Transverse colon (tissue), 4 donors: ENCODE measurements around the gene GGT1. TPM values are rescaled to one million over a fixed set of nuclear protein-coding genes. Genes with fewer than 3 reads are reported as not detected.

Experiments
- DNase-seq: peaks from one replicate; pipeline ENCODE4 v3.0.0-alpha.2; 2019
- H3K27ac ChIP-seq, 4 donors: fragments of 200-600 bp; sonication (generic); 2 replicates each; pipeline ENCODE4 v1.5.1; 2016 to 2018; ENCODE audit warnings: inconsistent platforms in 4 of 4
- H3K27me3 ChIP-seq: fragments of 200-600 bp; sonication (generic); 2 replicates; pipeline ENCODE4 v1.5.1; 2017; ENCODE audit warnings: inconsistent platforms
- H3K36me3 ChIP-seq, 4 donors: fragments of 200-600 bp; sonication (generic); 2 replicates each; pipeline ENCODE4 v1.5.1; 2017 to 2019; ENCODE audit warnings: inconsistent platforms in 4 of 4
- H3K4me1 ChIP-seq, 4 donors: fragments of 200-600 bp; sonication (generic); 2 replicates each; pipeline ENCODE4 v1.5.1; 2017 to 2020; ENCODE audit warnings: inconsistent platforms in 4 of 4
- H3K4me3 ChIP-seq, 4 donors: fragments of 200-600 bp; sonication (generic); 1 replicate in 1 of 4; 2 replicates in 3 of 4; pipeline versions ENCODE4 v1.5.1 to v1.6.1; 2017 to 2019; ENCODE audit warnings: inconsistent platforms in 4 of 4
- H3K9me3 ChIP-seq, 2 donors: fragments of 200-600 bp; sonication (generic); 2 replicates each; pipeline ENCODE4 v1.5.1; 2017 to 2019; ENCODE audit warnings: inconsistent platforms in 2 of 2
- EP300 ChIP-seq: sonication (generic); formaldehyde crosslinking; IDR thresholded peaks from one replicate; pipeline ENCODE4 v1.6.1; 2017; ENCODE audit warnings: antibody characterized with exemption, low read depth
- POLR2A ChIP-seq: fragments of 450-650 bp; IDR thresholded peaks from one replicate; pipeline ENCODE4 v1.6.1; 2016; ENCODE audit warnings: antibody characterized with exemption, mild to moderate bottlenecking, moderate library complexity
- POLR2AphosphoS5 ChIP-seq, 3 donors: sonication (generic); formaldehyde crosslinking; IDR thresholded peaks; one replicate each; pipeline ENCODE4 v1.6.1; 2016; ENCODE audit warnings: antibody characterized with exemption in 3 of 3
- WGBS, 2 donors: methylation state at CpG; one replicate each; pipeline ENCODE4 v1.1.5; 2018; ENCODE audit warnings: low coverage in 1 of 2; 5-methylcytosine and 5-hydroxymethylcytosine counted together
- in situ Hi-C, 4 donors: fragments of 200-750 bp; cut with MboI; loops; one replicate each; pipeline versions ENCODE4 v1.15.0 to v1.15.1; 2017; ENCODE audit warnings: low sequenced_read_pairs in 3 of 4, low pct_ligation_motif_present in 1 of 4, low pct_unique_long_range_greater_than_20kb in 1 of 4
- intact Hi-C: fragments of 100-400 bp; cut with DNase I; formaldehyde crosslinking; loops from one replicate; pipeline ENCODE4 v1.15.1; 2023; ENCODE audit warnings: low total_unique reads
- total RNA-seq, 4 donors: library from RNA; depleted of rRNA; stranded (reverse); fragments of >200 nt; gene quantifications; one replicate each; pipeline ENCODE4 v1.1.0, GENCODE V29; 2016
- TF ChIP-seq, protein P1 (sequence below), 5 experiments: fragments of 200-600 bp in 3 of 5; fragments of 450-650 bp in 2 of 5; sonication (generic) in 3 of 5; IDR thresholded peaks; 1 replicate in 2 of 5; 2 replicates in 3 of 5; pipeline ENCODE4 v1.5.1; 2016 to 2017; ENCODE audit warnings: antibody characterized with exemption in 5 of 5, inconsistent platforms in 3 of 5, mild to moderate bottlenecking in 2 of 5, moderate library complexity in 1 of 5

Gene GGT1
- total RNA-seq, 4 donors from 2014 or later, result 52.4 to 167 (median 77.1) TPM

DNA sequence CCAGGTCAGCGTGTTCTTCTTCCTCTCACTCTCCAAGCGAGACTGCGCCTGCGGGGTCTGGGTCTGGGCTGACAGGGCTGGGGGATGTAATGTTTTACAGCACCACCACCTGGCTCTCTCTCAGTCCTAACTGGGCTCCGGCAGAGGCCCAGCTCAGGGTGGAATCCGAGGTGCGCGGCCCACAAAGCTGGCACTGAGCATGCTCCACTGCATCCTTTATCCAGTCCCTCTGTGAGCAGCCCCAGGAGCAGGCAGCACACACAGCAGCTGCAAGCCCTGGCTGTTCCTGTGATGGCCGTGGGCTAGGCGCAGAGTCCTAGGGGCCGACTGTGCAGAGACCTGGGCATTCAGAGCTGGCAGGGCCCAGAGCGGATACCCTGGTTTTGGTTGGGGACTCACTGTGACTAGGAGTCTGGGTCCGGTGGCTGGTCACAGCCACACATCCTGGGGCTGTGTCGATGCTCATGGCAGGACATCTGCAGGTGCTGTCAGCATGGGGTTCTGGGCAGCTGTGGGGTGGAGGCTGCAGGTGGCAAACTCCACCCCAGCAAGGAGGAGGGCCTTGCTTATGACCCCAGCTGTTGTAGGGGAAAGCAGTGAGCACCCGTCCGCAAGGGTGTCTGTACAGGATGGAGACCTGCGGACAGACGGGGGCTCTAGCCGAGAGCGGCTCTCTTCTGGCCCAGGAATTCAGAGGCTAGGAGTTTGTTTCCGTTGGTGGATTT is 14.1 kb upstream of the GGT1 start:
- TF ChIP-seq POLR2A, result no peak
- TF ChIP-seq, protein P1, sequence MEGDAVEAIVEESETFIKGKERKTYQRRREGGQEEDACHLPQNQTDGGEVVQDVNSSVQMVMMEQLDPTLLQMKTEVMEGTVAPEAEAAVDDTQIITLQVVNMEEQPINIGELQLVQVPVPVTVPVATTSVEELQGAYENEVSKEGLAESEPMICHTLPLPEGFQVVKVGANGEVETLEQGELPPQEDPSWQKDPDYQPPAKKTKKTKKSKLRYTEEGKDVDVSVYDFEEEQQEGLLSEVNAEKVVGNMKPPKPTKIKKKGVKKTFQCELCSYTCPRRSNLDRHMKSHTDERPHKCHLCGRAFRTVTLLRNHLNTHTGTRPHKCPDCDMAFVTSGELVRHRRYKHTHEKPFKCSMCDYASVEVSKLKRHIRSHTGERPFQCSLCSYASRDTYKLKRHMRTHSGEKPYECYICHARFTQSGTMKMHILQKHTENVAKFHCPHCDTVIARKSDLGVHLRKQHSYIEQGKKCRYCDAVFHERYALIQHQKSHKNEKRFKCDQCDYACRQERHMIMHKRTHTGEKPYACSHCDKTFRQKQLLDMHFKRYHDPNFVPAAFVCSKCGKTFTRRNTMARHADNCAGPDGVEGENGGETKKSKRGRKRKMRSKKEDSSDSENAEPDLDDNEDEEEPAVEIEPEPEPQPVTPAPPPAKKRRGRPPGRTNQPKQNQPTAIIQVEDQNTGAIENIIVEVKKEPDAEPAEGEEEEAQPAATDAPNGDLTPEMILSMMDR (IDR thresholded peaks at IDR 0.05), result no peak
- TF ChIP-seq POLR2AphosphoS5 (IDR thresholded peaks at IDR 0.05), result no peak
- TF ChIP-seq EP300, result no peak
- DNase-seq, result no peak
- Histone ChIP-seq H3K36me3 (no peaks in the 10 kb centered on the region), H3K27me3 (no peaks in the 10 kb centered on the region), H3K4me1 (peaks cover 6 to 18% (median 15%) of the 10 kb centered on the region in 4 donors), H3K4me3 (no peak overlapping the region), H3K9me3 (no peaks in the 10 kb centered on the region), H3K27ac (no peak overlapping the region)
- intact Hi-C loops (no loop called here), in situ Hi-C loops (no loop called here)
- WGBS, 2 donors, result 91% methylated on average over 19 of the region's 21 CpGs; no CpG with 5 or more reads in 1 of the 2 donors

DNA sequence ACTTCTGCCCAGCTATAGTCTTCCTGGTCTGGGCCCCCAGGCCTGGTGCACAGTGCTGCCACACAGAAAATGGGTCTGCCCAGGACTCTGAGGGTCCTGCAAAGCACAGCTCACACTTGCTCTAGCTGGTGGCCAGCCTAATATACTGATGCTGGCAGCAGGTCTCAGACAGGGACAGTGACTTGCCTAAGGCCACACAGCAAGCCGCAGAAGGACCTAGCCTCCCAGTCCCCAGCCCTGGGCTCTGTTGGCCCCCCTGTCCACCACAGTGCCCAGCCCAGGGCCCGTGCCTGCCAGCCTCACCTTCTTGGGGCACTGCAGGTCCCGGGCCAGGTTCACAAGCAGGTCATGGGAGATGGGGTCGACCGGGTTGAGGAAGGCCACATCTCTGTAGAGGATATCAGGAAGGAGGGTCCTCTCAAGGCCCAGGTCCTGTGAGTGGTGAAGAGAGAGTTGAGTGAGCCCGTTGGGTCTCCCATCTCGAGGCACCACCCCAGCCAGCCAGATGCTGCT is 13.4 kb upstream of the GGT1 start:
- peaks cover 6 to 21% (median 15%) of the 10 kb centered on the region in 4 donors for H3K4me1 ChIP-seq
- no peaks in the 10 kb centered on the region for H3K27me3 ChIP-seq
- DNase-seq, result no peak
- intact Hi-C loops, result no loop called here
- no peak overlapping the region for H3K27ac ChIP-seq
- in situ Hi-C loops, result no loop called here
- 90% methylated on average over 7 of the region's 7 CpGs; no CpG with 5 or more reads in 1 of the 2 donors for WGBS, 2 donors
- no peak overlapping the region for H3K4me3 ChIP-seq
- no peak for TF ChIP-seq POLR2A
- TF ChIP-seq POLR2AphosphoS5 (IDR thresholded peaks at IDR 0.05), result no peak
- no peak for TF ChIP-seq EP300
- TF ChIP-seq, protein P1 (IDR thresholded peaks at IDR 0.05), result no peak
- no peaks in the 10 kb centered on the region for H3K9me3 ChIP-seq
- H3K36me3 ChIP-seq, result no peaks in the 10 kb centered on the region

DNA sequence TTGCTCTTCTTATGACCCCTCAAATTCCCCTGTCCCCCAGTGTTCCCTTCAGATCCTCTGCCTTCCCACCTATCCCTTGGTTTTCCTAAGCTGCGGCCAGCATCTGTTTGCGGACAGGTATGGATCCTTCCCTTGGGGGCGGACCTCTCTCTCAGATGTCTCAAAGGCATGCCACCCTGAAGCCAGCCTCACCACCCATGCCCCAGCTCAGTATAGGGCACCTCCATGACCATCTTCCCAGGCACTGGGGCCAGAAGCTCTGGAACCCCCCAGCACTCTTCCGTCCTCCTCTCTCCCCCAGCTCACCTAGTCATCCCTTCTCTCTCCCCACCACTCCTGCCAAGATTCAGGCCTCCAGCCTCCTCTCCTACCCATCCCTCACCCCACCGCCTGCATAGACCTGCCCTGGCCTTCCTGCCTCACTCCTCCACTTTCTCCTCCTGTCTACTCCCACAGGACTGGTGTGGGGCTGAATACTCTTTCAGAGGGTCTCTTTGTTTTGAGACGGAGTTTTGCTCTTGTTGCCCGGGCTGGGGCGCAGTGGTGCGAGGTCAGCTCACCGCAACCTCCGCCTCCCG is 12.3 kb upstream of the GGT1 start:
- WGBS, 2 donors, result 95% methylated on average over 2 to 12 of the region's 12 CpGs
- in situ Hi-C loops, result no loop called here

DNA sequence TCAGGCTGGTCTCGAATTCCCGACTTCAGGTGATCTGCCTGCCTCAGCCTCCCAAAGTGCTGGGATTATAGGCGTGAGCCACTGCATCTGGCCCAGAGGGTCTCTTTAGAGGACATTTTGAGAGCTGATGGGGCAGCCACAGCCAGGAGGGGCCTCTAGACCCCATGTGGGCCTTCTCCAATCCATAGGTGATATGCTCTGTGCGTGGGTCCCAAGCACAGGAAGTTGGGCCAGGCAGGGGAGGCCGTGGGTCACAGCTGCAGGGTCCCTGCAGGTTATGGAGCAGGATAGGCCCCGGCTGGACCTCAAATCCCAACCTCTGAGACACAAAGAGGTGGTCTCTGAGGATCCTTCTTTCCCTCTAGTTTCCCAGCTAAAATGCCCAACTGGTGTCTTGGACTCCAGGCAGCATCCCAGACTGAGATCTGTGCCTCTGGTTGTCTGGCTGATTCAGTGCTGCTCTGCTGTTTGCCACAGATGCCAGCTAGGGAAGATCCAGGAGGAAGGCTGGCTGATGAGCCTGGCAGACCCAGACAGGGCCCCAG is 11.6 kb upstream of the GGT1 start:
- Histone ChIP-seq H3K36me3 (no peaks in the 10 kb centered on the region), H3K4me3 (no peak overlapping the region), H3K9me3 (no peaks in the 10 kb centered on the region), H3K27me3 (no peaks in the 10 kb centered on the region), H3K27ac (no peak overlapping the region), H3K4me1 (peaks cover 6 to 22% (median 15%) of the 10 kb centered on the region in 4 donors)
- in situ Hi-C loops (no loop called here), intact Hi-C loops (no loop called here)
- DNase-seq, result no peak
- TF ChIP-seq, protein P1 (IDR thresholded peaks at IDR 0.05), result no peak
- TF ChIP-seq EP300 (no peak), POLR2A (no peak), POLR2AphosphoS5 (IDR thresholded peaks at IDR 0.05) (no peak)
- 93% methylated on average over 6 of the region's 6 CpGs; no CpG with 5 or more reads in 1 of the 2 donors for WGBS, 2 donors

More for the DNA sequence above, 12.3 kb upstream of the GGT1 start:
- H3K9me3 ChIP-seq, result no peaks in the 10 kb centered on the region
- TF ChIP-seq POLR2AphosphoS5 (IDR thresholded peaks at IDR 0.05), result no peak
- TF ChIP-seq, protein P1 (IDR thresholded peaks at IDR 0.05), result no peak
- no peak for TF ChIP-seq EP300
- H3K27ac ChIP-seq, result no peak overlapping the region
- H3K4me3 ChIP-seq, result no peak overlapping the region
- peaks cover 6 to 22% (median 15%) of the 10 kb centered on the region in 4 donors for H3K4me1 ChIP-seq
- H3K36me3 ChIP-seq, result no peaks in the 10 kb centered on the region
- DNase-seq, result no peak
- intact Hi-C loops, result no loop called here
- no peaks in the 10 kb centered on the region for H3K27me3 ChIP-seq
